ENCODE results near the gene COLEC12. TPM values are rescaled to one million over a fixed set of nuclear protein-coding genes. Genes with fewer than 3 reads are reported as not detected.

Gene COLEC12
- polyA plus RNA-seq, 3 donors, result 0.21 to 0.47 (median 0.35) TPM

GRCh38 chr18:413233-413632 lies 87.3 kb downstream of the COLEC12 start:
- intact Hi-C loops (cut with micrococcal nuclease), result no loop called here
- Histone ChIP-seq H3K4me1 (ENCODE audit: control insufficient read depth in 1 of 2, insufficient read depth in 2 of 2, low read length in 2 of 2) (peaks cover 22 to 34% of the 10 kb centered on the region in 2 donors), H3K4me2 (replicated peaks; ENCODE audit: extremely low read depth, low read length, poor library complexity, severe bottlenecking) (no peak overlapping the region), H3K9ac (ENCODE audit: insufficient read depth, low read length, poor library complexity, severe bottlenecking) (no peak overlapping the region), H3K27me3 (ENCODE audit: control insufficient read depth in 2 of 2, insufficient read depth in 2 of 2, low read length in 2 of 2) (no peaks in the 10 kb centered on the region), H4K20me1 (ENCODE audit: insufficient read depth, low read length) (no peaks in the 10 kb centered on the region), H3K36me3 (replicated peaks in 1 of 2; ENCODE audit: control insufficient read depth in 1 of 2, insufficient read depth in 2 of 2, low read length in 2 of 2) (no peaks in the 10 kb centered on the region), H3K4me3 (replicated peaks in 1 of 3; ENCODE audit: low read depth in 2 of 3, low read length in 3 of 3) (no peak overlapping the region), H3K79me2 (ENCODE audit: insufficient read depth, low read length) (no peaks in the 10 kb centered on the region), H3K9me3 (replicated peaks in 1 of 2; ENCODE audit: control insufficient read depth in 1 of 2, insufficient read depth in 1 of 2, low read length in 2 of 2) (no peaks in the 10 kb centered on the region), H3K27ac (ENCODE audit: low read depth in 1 of 2, low read length in 2 of 2) (no peak overlapping the region), H2AFZ (ENCODE audit: insufficient read depth, low read depth, low read length, poor library complexity, severe bottlenecking) (no peak overlapping the region)
- Mint-ChIP-seq H3K9me3 (peaks cover 0 to 11% (median 7%) of the 10 kb centered on the region in 7 donors), H3K36me3 (peaks cover 0 to 7% of the 10 kb centered on the region in 2 donors), H3K27me3 (ENCODE audit: low read depth in 3 of 3) (peaks cover 0 to 2% (median 0%) of the 10 kb centered on the region in 3 donors), H3K4me3 (no peak overlapping the region), H3K4me1 (peaks cover 40% of the 10 kb centered on the region), H3K27ac (no peak overlapping the region)
- WGBS (ENCODE audit: insufficient coverage), result 100% methylated on average over 1 of the region's 3 CpGs
- no peak for DNase-seq
- TF ChIP-seq CTCF (IDR thresholded peaks at IDR 0.05), result no peak

- H3K27me3 Mint-ChIP-seq (ENCODE audit: low read depth in 3 of 3), result no peaks in the 10 kb centered on the region
- H3K4me3 Mint-ChIP-seq, result peak overlapping the region in 1 of 2 donors; percentile 26
- intact Hi-C loops (cut with micrococcal nuclease), result no loop called here
- Histone ChIP-seq H3K4me3 (replicated peaks in 1 of 3; ENCODE audit: low read depth in 2 of 3, low read length in 3 of 3) (no peak overlapping the region), H3K4me2 (replicated peaks; ENCODE audit: extremely low read depth, low read length, poor library complexity, severe bottlenecking) (no peak overlapping the region), H3K27me3 (ENCODE audit: control insufficient read depth in 2 of 2, insufficient read depth in 2 of 2, low read length in 2 of 2) (no peaks in the 10 kb centered on the region), H3K9me3 (replicated peaks in 1 of 2; ENCODE audit: control insufficient read depth in 1 of 2, insufficient read depth in 1 of 2, low read length in 2 of 2) (peaks cover 0 to 9% of the 10 kb centered on the region in 2 donors), H3K79me2 (ENCODE audit: insufficient read depth, low read length) (no peaks in the 10 kb centered on the region), H4K20me1 (ENCODE audit: insufficient read depth, low read length) (no peaks in the 10 kb centered on the region), H3K27ac (ENCODE audit: low read depth in 1 of 2, low read length in 2 of 2) (no peak overlapping the region), H3K4me1 (ENCODE audit: control insufficient read depth in 1 of 2, insufficient read depth in 2 of 2, low read length in 2 of 2) (peaks cover 15 to 27% of the 10 kb centered on the region in 2 donors), H3K9ac (ENCODE audit: insufficient read depth, low read length, poor library complexity, severe bottlenecking) (no peak overlapping the region), H2AFZ (ENCODE audit: insufficient read depth, low read depth, low read length, poor library complexity, severe bottlenecking) (peak overlapping the region; percentile 10), H3K36me3 (replicated peaks in 1 of 2; ENCODE audit: control insufficient read depth in 1 of 2, insufficient read depth in 2 of 2, low read length in 2 of 2) (no peaks in the 10 kb centered on the region)
- DNase-seq, result no peak
- peaks cover 7 to 22% (median 13%) of the 10 kb centered on the region in 7 donors for H3K9me3 Mint-ChIP-seq
- H3K4me1 Mint-ChIP-seq, result peaks cover 39% of the 10 kb centered on the region
- H3K36me3 Mint-ChIP-seq, result peaks cover 0 to 18% of the 10 kb centered on the region in 2 donors
- TF ChIP-seq CTCF (IDR thresholded peaks at IDR 0.05), result no peak
- H3K27ac Mint-ChIP-seq, result peak overlapping the region in 1 of 7 donors; percentile 21
Observed at GRCh38 chr18:410047-410455, 90.5 kb downstream of the COLEC12 start.

All from CD14-positive monocyte (primary cell).